Effector CD4-positive, alpha-beta T cell (primary cell): ENCODE measurements around the gene BACH2.
"Not testable (repeated sequence)": the region's sequence is repeated elsewhere in the genome, so short reads cannot be mapped to it uniquely, and the experiment has no call there.

ENCODE experiments used
- DNase-seq: peaks from one replicate; pipeline ENCODE4 v3.0.0-alpha.2; 2020

Gene BACH2

DNA sequence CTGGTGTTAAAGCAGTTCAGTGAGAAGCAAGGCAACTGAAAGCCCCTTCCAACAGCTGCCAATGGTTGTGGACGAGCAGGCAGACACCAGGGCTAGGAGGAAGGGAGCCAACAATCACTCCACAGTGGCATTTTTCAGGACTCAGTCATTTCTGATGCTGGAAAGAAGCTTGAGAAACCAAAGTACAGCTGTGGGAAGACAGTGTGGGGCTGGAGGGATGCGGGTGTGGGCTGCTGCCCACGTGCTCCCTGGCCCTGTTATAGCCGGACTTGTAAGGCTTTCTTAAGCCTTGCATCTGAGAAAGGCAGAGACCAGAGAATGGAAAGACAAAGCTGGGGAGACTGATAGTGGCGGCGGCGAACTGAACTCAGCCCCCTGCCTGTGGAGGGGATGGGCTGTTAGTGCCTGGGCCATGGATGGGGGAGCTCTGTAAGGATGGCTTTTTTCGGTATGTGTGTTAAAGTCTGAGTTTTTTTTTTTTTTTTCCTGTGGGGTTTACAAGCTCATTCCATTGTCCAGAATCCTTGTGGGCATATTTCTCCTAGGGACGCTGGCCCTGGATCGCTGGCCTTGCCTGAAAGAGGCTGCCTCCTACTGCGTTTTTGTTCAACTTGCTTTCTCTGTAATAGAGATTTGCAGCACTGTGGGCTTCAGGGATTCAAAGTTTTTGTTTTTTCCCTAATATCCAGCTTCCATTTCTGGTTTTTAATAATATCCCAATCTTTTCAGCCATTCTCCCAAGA, 310.7 kb downstream of the BACH2 start:
- DNase-seq, result no peak

DNA sequence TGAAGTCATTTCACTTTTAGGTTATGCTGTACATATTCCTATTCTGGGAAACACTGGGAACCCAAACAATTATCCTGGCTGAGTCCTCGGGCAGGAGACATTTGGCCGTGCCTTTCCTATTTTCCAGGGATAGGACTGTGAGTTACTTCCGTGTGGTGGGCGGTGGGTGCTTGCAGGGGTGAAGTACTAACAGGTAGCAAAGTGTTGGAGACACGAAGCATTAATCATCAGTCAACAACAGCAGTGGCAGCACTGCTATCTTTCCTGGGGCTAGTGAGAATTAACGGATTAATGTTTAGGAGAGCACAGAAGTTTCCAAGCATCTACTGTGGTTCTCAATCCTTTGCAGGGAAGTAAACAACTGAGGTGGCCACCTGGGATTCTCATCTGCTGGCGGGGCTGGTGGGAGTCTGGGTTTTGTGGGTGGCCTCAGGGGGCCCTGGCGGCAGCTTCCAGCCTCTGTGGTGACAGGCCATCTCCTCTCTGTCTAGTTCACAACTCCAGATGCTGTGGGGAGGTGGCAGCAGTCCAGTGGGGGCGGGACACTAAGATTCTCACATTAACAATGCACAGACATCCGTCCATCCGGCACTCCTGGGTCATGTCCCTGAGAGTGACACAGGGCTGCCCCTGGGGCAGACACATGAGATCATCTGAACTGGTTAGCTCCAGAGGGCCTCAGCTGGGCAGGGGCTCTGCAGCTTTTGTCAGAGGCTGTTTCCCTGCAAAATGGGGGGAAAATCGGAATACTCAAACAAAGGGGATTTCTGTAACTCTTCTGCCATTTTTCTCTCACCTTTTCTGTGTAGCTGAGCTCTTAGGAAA, 311.5 kb downstream of the BACH2 start:
- DNase-seq, result no peak

GRCh38 chr6:89980353-89980752, 316.3 kb downstream of the BACH2 start:
- DNase-seq, result no peak

GRCh38 chr6:89979481-89980119, 317.0 kb downstream of the BACH2 start:
- no peak for DNase-seq

DNA sequence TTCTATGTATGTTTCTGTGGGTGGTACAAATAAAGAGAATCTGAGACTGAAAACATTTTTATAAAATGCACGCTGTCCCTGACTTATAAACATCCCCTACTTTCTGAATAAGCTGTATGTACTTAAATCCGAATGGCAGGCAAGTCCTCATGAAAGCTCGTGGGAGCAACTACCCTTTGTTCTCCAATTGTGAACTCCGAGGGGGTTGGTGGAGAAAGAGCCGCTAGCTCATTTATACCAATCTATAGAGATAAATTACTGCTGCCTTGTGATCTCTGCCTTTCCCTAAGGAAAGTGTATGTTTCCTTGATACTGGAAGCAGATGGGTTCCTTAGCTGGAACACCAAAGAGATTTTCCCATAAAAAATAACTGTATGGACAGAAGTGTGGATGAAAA, 317.9 kb downstream of the BACH2 start:
- no peak for DNase-seq

GRCh38 chr6:89977808-89978748, 318.6 kb downstream of the BACH2 start:
- DNase-seq, result no peak

GRCh38 chr6:89976694-89977020, 320.0 kb downstream of the BACH2 start:
- DNase-seq, result no peak

GRCh38 chr6:89975991-89976693, 320.5 kb downstream of the BACH2 start:
- DNase-seq, result no peak

DNA sequence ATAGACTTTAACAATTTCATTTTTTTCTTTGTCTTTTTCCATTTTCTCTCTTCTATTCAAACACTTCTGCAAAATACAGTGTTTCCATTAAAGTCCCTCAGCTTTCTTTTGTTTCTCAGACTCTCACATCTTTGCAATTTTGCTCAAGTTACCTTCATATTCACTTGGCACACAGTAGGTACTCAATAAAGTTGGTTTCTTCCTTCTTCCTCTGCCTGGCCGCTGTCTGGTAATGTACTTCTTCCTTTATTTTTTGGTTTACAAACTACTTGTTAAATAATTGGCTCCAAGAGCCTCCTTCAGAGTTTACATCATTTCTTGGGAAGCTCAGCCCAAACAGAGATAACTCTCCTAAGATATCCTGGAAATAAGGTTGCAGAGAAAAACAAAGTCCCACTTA, 321.3 kb downstream of the BACH2 start:
- DNase-seq, result no peak

DNA sequence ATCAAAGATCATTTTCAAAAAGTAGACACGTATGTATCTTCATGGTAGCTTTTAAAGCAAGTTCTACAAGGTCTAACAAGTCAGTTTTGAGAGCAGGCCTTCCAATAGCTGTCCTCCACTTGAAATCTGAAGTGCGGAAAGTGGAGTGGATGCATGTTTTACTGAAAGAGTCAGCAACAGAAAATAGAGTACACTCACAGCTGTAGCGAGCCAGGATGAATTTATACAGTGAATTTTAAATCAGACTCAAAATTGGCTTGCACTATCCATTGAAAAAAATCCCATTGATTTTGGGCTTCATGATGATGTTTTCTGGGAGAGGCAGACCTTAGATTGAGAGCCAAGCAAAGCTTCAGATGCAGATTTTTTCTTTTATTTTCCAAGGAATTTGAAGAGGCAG, 321.8 kb downstream of the BACH2 start:
- DNase-seq, result no peak

GRCh38 chr6:89972025-89972381, 324.6 kb downstream of the BACH2 start:
- DNase-seq, result no peak

DNA sequence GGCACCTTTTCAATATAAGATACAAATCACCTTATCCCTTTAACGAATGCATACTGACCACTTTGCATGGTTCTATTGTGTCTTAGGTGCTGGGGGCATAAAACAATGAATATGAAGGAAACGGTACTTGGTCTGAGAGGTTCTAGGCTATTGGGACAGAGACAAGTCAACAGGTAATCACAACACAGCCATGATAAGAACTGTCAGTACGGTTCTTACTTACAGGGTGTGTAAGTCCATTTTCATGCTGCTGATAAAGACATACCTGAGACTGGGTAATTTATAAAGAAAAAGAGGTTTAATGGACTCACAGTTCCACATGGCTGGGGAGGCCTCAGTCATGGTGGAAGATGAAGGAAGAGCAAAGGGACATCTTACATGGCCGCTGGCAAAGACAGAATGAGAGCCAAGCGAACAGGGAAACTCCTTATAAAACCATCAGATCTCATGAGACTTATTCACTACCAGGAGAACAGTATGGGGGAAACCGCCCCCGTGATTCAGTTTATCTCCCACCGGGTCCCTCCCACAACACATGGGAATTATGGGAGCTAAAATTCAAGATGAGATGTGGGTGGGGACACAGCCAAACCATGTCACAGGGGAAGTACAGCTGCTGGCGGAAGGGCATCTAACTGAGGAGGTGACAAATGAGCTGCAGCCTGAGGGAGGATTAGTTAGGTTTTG, 325.2 kb downstream of the BACH2 start:
- not testable (repeated sequence) for DNase-seq

DNA sequence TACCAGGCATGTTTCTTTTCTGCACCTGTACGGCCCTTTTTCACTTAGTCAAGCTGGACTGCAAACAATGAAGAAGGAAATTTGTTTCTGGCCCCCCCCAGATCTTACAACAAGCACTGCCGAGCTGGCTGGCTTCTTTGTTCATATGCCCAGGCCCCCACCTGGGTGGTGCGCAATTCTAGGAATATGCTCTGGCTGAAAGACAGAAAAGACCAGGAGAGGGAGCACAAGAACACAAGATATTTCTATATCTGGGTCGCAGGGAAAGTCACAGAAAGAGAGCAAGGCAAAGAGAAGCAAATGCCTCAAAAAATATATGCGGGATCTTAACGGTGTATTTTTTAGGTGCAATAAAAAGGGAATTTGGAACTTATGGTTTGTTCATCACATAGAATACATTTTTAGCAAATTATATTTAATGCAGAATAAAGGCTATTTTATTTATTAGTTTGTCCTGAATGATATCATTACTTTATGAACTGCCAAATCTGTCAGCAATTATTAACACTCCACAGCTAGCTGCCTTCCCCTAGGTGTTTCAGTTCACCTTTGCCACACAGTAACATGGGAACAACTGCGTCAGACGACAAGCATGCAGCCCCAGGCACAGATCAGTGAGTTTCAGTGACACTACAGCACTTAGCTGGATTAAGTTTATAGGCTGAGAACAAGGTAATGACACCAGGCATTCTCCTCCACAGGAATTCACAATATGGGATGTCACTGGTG, 325.9 kb downstream of the BACH2 start:
- DNase-seq, result no peak

- DNase-seq, result no peak
Observed at GRCh38 chr6:89970072-89970471, 326.6 kb downstream of the BACH2 start.

DNA sequence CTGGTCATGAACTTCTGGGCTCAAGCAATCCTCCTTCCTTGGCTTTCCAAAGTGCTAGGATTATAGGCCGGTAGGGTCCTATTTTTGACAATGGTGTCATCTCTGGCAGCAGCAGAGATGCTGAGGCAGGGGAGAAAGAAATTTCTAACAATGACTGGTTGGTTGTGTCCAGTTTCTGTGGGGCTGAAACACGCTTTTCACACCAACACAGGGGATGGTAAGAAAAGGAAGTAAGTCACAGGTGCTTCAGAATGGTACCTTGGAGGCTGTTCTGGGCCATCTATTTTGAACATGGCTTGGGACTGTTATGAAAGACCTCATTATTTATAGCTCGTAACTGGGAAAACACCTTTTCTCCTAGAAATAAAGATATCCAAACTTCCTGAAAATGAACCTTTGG, 329.7 kb downstream of the BACH2 start:
- no peak for DNase-seq

DNA sequence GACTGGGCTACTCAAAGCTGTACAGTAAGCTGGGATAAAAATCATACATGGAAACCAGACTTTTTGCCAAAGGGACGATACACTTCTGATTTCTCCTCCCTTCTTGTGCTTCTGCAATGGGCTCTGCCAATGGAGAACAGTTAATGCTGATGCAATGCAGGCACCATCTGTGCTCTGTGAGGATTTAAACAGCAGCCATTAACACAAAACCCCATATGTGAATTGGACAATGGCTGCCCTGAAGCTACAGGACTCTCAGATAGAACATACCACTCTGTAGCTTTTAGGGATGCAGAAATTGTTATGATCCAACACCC, 330.5 kb downstream of the BACH2 start:
- no peak for DNase-seq

- no peak for DNase-seq
Observed at GRCh38 chr6:89965441-89966227, 331.0 kb downstream of the BACH2 start.

- DNase-seq, result no peak
Observed at GRCh38 chr6:89963391-89963790, 333.3 kb downstream of the BACH2 start.

DNA sequence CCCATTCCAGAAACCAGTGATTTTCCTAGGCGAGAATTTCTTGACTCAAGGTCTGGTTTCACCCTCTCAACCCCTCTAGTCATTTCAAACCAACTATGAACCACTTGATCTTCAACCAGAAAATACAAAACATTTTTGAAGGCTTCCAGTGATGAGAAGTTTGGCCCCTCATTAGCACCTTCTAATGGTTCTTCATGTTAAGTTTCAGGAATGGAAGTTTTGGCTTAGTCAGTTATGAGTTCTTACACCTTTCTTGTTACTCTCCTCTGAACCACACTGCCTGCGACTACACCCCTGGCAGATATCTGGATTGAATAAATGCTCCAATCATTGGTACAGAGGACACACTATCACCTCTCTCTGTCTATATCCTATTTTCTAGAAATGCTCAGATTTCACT, 335.2 kb downstream of the BACH2 start:
- no peak for DNase-seq

GRCh38 chr6:89959883-89960282, 336.8 kb downstream of the BACH2 start:
- DNase-seq, result no peak
